Fibroblast of skin of left biceps (primary cell): Measurements from ENCODE around the gene GIT1.

Source experiments
- DNase-seq, 2 experiments: peaks; one replicate each; pipeline ENCODE4 v3.0.0-alpha.2; 2013; ENCODE audit warnings: low read depth in 2 of 2

GIT1 gene

DNA sequence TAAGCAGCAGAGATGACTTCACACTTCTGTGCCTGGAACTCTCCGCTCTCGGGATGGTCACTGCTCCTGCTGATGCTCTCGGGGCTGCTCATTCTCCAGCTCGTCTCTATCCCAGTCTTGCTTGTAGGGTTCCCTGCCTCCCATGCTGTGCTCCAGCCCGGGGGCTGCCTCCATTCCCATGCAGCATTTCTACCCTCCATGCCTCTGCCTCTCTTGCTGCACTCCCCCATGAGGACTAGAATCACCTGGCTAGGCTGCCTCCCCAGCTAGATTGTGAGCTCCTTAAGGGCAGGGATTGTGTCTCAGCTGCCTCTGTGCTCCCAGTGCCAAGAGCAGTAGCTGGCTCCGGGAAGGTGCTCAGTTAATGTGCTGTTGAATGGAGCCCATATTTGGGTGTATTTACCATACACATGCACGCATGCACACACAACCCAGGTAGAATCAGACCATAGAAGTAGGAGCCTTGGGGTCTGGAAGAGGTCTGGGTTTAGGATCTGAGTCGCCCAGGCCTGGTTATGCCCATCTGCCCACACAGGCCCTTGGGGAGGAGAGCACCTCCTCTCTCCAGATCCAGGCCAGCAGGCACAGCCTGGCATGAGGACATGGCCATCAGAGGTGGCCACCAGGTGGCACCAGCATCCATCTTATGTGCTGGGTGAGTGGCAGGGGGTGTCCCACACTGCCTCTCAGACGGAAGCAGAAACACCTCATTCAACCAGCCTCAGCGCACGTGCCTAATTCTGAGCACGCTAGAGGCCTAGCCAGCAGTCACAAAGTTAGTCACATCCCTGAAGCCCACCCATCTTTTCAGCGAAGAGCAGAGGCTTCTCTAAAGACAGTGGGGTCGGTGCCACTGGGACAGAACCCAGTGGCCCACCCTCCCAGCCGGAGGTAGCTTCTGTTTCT lies 9.3 kb downstream of the GIT1 start:
- DNase-seq: no peak

DNA sequence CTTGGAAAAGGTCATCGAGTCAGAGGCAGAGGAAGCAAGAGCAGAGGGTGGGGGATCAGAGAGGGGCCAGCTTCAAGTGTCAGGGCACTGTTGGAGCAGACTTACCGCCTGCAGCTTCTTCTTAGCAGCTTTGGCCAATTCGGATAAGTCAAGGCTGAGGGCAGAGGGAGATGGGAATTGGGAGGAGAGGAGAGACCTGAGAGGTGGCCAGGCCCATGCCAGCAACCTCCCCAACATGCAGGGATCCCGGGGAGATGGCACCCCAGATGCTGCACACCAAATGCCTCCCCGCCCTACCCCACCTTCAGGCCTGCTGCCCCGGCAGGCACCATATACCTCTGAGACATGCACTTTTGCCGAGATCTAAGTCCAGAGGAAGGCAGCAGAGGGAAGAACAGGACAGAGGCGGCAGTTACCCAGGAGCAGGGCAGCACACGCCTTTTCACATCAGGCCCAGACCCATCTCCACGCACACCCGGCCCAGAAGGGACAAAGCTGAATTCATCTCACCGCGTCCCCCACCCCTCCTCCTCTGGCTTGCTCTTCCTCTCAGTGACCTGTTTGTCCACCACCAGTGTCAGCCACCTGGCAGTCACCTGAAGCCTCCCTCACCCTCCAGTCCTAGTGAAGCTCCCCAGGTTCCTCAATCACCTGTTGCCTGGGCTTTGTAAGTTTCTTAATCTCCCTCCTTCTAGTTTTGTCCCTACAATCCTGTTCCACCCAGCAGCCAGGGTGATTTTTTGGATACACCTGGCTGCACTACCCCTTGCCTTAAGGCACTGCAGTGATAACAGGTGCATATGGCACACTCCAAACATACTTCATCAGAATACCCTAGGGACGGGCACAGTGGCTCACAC lies 10.6 kb downstream of the GIT1 start:
- no peak for DNase-seq

GRCh38 chr17:29577385-29578211 lies 11.8 kb downstream of the GIT1 start:
- DNase-seq: no peak

DNA sequence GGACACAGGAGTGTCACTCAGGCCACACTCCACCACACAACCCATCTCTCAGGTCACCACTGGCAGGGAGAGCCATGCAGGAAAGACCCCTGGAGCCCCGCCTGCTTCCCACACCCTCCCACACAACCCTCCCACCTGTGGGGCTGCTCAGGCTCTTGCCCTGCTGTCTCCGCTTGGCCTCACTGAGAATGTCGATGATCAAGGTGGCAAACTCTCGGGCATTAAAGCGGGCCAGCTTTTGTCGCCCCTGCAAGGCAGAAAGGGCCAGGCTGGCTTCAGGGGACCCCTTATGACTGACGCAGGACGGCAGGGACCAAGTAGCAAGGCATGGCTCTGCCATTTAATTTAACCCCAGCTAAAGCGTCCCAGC lies 12.5 kb downstream of the GIT1 start:
- DNase-seq: no peak

DNA sequence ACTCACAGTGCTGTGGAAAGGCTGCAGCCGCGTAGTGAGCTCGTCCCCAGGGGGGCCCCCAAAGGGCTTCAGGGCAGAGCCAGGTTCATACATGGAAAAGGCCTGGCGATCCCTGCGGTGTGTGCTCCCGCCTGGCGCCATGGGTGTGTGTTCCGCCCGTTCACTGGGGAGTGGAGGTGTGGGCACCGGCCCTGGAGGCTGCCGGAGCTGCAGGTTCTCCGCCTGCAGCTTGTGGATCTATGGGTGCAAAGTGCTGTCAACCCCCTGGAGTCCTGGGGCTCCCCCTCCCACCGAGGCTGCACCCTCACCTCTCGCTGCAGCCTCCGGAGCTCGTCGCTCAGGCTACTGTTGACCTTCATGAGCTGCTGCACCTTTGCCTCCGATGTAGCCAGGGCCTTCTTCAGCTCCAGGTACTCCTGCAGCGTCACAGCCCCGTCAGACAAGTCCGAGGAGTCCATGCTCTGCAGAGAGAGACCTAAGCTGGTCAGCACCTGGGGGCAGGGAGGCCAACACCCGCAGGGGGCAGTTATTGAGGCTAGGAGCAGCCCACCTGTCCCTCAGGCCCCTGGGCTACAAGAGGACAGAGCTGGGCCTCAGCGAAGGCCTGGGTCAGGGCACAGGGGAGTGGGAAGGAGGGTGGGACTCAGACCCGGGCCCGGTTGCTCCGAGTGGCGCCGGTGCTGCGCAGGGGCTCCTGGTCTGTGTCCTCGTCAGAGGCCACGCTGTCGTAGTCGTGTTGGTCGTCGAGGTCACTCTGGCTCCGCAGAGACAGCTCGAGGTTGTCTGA lies 13.0 kb downstream of the GIT1 start:
- no peak for DNase-seq

GRCh38 chr17:29575511-29576213 lies 13.8 kb downstream of the GIT1 start:
- DNase-seq: no peak

- DNase-seq: no peak
Measured at GRCh38 chr17:29574732-29575510, 14.5 kb downstream of the GIT1 start.

DNA sequence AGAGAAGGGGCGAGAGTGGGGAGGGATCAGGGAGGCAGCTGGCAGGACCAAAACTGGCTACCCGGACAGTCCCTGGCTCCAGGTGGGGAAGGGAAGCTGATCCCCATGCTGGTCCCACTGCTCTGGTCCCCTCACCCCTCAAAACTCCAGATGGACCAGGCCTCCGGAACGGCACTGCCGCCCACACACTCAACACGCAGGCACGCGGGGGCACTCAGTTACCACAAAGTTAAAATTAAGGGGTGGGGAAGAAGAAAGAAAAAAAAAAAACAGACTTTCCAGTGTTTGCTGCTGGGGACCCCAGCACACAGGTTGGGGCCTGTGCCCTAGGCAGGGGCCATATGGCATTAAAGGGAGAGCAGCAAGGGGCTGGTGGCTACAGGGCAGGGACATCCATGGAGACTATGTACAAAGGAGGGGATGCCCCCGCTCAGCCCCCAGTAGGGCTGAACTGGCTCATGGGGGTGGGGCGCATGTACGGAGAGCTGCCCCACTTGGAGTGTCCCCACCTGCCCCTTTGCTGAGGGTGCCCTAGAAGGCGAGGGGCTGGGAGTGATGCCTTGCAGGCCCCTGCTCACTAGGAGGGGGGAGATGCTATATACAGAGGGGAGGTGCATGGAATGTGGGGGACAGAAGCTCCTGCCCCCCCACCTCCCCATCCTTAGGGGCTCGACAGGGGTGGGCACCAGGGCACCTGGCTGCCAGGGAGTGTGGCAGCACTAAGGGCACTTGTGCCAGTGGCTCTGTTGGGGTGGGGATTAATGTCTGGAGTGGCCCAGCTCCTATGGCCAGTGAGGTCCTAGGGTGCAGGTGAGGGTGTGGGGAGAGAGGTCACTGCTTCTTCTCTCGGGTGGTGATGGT lies 15.3 kb downstream of the GIT1 start:
- no peak for DNase-seq

DNA sequence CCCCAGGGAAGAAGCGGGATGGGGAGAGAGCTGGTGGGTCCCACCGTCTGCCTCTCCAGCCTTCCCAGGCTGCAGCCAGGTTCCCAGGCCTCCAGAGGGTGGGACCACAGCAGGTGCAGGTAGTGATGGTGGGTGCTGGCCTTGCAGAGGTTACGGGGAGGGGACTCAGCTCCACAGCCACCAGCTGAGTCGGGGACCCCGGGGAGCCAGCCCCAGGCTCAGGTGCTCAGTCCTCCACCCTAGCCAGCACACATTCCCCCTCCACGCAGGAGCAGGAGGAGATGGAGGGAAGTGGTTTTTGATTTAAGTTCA lies 15.9 kb downstream of the GIT1 start:
- no peak for DNase-seq

DNA sequence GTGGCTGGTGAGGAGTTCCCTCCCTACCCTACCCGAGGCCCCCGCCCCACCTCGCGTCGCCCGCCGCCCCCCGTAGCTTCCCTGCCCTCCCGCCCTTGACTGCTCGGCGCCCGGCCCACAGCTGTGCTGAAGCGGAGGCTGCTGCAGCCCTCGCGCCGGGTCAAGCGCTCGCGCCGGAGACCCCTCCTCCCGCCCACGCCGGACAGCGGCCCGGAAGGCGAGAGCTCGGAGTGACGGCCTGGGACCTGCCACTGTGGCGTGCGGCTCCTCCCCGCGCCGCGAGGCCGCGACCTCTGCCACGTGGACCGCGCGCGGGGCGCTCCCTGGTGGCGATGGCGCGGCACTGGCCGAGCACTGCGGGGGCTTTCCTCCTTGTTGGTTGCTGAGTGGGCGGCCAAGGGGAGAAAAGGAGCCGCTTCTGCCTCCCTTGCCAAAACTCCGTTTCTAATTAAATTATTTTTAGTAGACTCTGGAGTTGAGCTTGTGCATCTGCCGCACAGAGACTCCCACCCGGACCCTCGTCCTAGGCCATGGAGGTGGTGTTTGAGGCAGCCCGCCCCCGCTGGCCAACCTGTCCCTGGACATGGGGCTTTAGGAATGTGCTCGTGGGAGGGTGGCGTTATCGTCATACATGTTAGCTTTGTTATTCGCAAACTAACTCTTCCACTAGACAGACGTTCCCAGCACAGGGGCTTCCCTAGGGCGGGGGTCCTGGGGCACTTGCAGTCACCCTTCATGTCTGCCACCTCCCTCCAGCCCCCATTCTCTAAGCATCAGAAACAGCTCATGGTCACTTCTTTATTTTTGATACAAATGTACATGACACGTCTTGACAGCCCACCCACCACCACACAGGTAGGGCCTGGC lies 16.5 kb downstream of the GIT1 start:
- DNase-seq: no peak

DNA sequence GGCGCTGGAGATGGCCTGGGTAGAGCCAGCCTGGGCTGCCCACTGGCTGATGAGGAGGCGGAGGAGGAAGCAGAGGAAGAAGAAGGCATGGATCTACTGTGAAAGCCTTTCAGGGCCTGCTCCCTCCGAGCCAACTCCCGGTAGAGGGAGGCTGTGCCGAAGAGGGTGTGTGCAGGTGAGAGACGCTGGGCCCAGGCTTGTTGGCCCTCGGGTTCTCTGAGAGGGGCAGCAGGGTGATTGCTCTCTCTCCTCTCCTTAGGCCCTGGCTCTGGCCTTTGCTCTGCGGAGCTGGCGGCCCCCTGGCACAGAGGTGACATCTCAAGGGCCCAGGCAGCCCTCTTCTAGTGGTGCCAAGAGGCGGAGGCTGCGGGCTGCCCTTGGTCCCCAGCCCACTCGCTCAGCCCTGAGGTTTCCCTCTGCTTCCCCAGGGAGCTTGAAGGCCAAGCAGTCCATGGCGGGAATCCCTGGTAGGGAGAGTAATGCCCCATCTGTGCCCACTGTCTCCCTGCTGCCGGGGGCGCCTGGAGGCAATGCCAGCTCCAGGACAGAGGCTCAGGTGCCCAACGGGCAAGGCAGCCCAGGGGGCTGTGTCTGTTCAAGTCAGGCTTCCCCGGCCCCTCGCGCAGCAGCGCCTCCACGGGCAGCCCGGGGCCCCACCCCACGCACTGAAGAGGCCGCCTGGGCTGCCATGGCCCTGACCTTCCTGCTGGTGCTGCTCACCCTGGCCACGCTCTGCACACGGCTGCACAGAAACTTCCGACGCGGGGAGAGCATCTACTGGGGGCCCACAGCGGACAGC lies 17.4 kb downstream of the GIT1 start:
- no peak for DNase-seq

DNA sequence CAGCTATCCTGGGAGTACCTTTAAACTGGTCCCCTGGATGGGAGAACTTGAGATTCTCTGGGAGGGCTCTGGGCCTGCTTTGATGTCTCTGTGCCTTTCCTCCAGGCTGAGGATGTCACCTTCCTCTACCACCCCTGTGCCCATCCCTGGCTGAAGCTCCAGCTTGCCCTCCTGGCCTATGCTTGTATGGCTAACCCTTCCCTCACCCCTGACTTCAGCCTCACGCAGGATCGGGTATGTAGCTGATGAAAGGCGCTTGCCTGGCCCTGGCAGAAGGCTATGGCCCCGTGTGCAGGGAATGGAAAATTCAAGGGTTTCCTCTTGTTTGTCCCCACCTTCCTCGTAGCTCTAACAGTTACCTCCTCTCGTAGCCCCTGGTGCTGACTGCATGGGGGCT lies 18.0 kb downstream of the GIT1 start:
- DNase-seq: no peak

GRCh38 chr17:29570521-29570920 lies 18.9 kb downstream of the GIT1 start:
- no peak for DNase-seq

- no peak for DNase-seq
Measured at GRCh38 chr17:29569245-29569950, 20.1 kb downstream of the GIT1 start.

DNA sequence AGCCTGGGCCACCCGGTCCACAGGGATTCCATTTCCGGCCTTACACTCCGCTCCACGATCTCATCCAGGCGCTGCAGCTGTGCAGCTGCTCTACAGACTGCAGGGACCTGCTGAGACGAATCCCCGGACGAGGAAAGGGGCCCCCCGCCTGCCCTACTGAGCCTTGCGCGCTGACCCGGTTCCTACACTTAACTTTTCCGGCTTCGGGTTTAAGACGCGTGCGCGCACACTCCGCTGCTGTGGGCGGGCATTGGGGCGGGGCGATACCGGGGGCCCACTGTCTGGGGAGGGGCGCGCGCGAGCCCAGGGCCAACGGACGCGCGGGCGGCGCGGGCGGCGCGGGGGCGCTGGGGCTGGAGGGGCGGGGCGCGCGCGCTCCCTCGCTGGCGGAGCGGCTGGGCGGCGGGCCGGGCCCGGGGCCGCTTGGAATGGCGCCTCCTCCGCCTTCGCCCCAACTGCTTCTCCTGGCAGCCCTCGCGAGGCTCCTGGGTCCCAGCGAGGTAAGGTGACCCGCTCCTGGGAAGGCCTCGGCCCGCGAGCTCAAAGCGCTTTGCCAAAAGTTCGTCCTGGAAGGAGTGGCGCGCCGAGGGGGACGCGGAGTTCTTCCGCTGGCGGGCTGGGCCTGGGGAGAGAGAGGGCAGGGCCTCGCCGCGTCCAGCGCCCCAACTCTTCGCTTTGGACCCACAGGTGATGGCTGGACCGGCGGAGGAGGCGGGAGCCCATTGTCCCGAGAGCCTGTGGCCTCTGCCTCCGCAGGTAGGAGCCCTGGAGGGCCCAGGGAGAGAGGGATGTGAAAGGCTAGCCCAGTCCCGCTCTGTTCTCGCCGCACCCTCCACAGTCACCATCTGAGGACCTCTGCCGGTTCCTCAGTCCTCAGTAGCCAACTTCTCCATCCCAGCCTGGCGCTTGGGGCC lies 20.9 kb downstream of the GIT1 start, which contains the start of gene TP53I13:
Gene TP53I13 (plus strand): TSS at position 371 of the 914 bp plus-strand sequence. CDS start 58 bp downstream, at position 429.
- DNase-seq: peak; percentile 52 to 62
